Smooth muscle cell (in vitro differentiated cells): Measurements from ENCODE around the gene DGCR8. TPM values are rescaled to one million over a fixed set of nuclear protein-coding genes. Genes with fewer than 3 reads are reported as not detected.

Experiments used
- DNase-seq: peaks from one replicate; lab custom pipeline; 2025; ENCODE audit not compliant: unreplicated experiment; lab: John Stamatoyannopoulos, UW
- H2AFZ ChIP-seq: fragments of 200-600 bp; sonication (generic); 2 replicates; pipeline ENCODE4 v1.6.0; 2016; ENCODE audit warnings: antibody characterized with exemption, low read depth, mild to moderate bottlenecking
- H3F3A ChIP-seq: fragments of 200-600 bp; sonication (generic); 2 replicates; pipeline ENCODE4 v1.6.0; 2017; ENCODE audit warnings: antibody characterized with exemption, low read depth
- H3K27ac ChIP-seq: fragments of 200-600 bp; sonication (generic); 2 replicates; pipeline ENCODE4 v1.5.1; 2016; ENCODE audit warnings: low read depth, mild to moderate bottlenecking
- H3K27me3 ChIP-seq: fragments of 200-600 bp; sonication (generic); 2 replicates; pipeline ENCODE4 v1.6.1; 2016; ENCODE audit warnings: low read depth, mild to moderate bottlenecking
- H3K36me3 ChIP-seq: fragments of 200-600 bp; sonication (generic); 2 replicates; pipeline ENCODE4 v1.5.1; 2016; ENCODE audit warnings: low read depth
- H3K4me1 ChIP-seq: fragments of 200-600 bp; sonication (generic); 2 replicates; pipeline ENCODE4 v1.5.1; 2016; ENCODE audit warnings: low read depth
- H3K4me2 ChIP-seq: fragments of 200-600 bp; sonication (generic); 2 replicates; pipeline ENCODE4 v1.6.0; 2016; ENCODE audit warnings: mild to moderate bottlenecking
- H3K4me3 ChIP-seq: fragments of 200-600 bp; sonication (generic); 2 replicates; pipeline ENCODE4 v1.5.1; 2016; ENCODE audit warnings: mild to moderate bottlenecking
- H3K79me2 ChIP-seq: fragments of 200-600 bp; sonication (generic); 2 replicates; pipeline ENCODE4 v1.6.0; 2016; ENCODE audit warnings: low read depth, mild to moderate bottlenecking
- H3K9ac ChIP-seq: fragments of 200-600 bp; sonication (generic); 2 replicates; pipeline ENCODE4 v1.6.0; 2016; ENCODE audit warnings: low read depth
- H3K9me3 ChIP-seq: fragments of 200-600 bp; sonication (generic); replicated peaks from 2 replicates; pipeline ENCODE4 v1.5.1; 2016; ENCODE audit warnings: low read depth
- H4K20me1 ChIP-seq: fragments of 200-600 bp; sonication (generic); 2 replicates; pipeline ENCODE4 v1.6.0; 2016; ENCODE audit warnings: low read depth
- WGBS: methylation state at CpG from one replicate; pipeline ENCODE4 v1.1.7; 2016; ENCODE audit warnings: low lambda C conversion rate; 5-methylcytosine and 5-hydroxymethylcytosine counted together
- polyA plus RNA-seq: library from polyadenylated mRNA; unstranded; fragments of >200 nt; fragmentation: Nextera tagmentation; extraction: Ambion mirVana; gene quantifications from 2 replicates; pipeline ENCODE4 v1.2.1, GENCODE V29; 2016
- total RNA-seq: library from RNA; depleted of rRNA; stranded (reverse); fragments of >200 nt; gene quantifications from 2 replicates; pipeline ENCODE4 v1.2.3, GENCODE V29; 2014
- TF ChIP-seq, protein P1 (sequence below): fragments of 200-600 bp; sonication (generic); IDR thresholded peaks from 2 replicates; pipeline ENCODE4 v1.5.1; 2017; ENCODE audit warnings: borderline replicate concordance, mild to moderate bottlenecking, antibody characterized with exemption; ENCODE audit not compliant: insufficient read depth, poor library complexity, severe bottlenecking

Gene DGCR8
- total and polyA plus RNA-seq, 2 experiments from 2014 or later, result 6.5 to 9.7 TPM

DNA sequence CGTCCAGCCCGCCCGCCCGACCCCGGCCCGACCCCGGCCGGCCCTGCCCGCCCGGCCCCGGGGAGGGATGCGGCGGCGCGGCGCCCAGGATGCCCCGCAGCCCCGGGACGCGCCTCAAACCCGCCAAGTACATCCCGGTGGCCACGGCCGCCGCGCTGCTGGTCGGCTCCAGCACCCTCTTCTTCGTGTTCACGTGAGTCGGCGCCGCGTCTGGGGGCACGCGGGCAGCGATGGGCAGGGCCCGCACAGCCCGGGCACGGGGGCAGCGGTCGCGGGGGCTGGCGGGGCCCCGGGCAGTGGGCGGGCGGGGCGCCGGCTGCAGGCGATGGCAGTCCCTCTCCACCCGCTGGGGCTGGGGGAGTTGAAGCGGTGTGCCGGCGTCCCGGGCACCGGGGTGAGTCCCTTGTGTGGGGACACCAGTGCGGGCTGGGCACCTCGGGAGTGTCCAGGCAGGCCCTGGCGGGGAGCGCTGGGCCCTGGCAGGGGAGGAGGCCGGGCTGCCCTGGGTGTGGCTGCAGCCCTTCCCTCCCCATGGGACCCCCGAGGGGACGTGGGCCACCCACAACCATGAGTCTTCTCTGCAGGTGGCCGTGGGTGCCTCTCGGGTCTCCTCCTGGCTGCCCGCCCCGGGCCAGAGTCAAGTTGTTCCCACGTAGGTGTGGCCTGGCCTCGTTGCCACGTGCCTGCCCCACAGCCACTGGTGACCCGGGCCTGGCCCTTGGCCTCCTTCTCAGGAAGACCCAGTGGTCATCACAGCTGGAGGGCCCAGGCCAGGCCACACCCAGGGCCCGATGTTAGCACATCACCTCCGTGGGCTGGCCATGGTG, 52.0 kb downstream of the DGCR8 start:
- Histone ChIP-seq H3K4me3 (peak overlapping the region; percentile 73), H3K79me2 (peaks cover 51% of the 10 kb centered on the region), H3K27ac (no peak overlapping the region), H2AFZ (no peak overlapping the region), H3K27me3 (no peaks in the 10 kb centered on the region), H3K4me1 (peaks cover 7% of the 10 kb centered on the region), H4K20me1 (peaks cover 50% of the 10 kb centered on the region), H3K4me2 (peak overlapping the region; percentile 97), H3K9me3 (no peaks in the 10 kb centered on the region), H3F3A (peaks cover 16% of the 10 kb centered on the region), H3K36me3 (no peaks in the 10 kb centered on the region), H3K9ac (peak overlapping the region; percentile 43)
- 4% methylated on average over 45 of the region's 72 CpGs for WGBS
- no peak for DNase-seq
- TF ChIP-seq, protein P1, sequence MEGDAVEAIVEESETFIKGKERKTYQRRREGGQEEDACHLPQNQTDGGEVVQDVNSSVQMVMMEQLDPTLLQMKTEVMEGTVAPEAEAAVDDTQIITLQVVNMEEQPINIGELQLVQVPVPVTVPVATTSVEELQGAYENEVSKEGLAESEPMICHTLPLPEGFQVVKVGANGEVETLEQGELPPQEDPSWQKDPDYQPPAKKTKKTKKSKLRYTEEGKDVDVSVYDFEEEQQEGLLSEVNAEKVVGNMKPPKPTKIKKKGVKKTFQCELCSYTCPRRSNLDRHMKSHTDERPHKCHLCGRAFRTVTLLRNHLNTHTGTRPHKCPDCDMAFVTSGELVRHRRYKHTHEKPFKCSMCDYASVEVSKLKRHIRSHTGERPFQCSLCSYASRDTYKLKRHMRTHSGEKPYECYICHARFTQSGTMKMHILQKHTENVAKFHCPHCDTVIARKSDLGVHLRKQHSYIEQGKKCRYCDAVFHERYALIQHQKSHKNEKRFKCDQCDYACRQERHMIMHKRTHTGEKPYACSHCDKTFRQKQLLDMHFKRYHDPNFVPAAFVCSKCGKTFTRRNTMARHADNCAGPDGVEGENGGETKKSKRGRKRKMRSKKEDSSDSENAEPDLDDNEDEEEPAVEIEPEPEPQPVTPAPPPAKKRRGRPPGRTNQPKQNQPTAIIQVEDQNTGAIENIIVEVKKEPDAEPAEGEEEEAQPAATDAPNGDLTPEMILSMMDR, result no peak

DNA sequence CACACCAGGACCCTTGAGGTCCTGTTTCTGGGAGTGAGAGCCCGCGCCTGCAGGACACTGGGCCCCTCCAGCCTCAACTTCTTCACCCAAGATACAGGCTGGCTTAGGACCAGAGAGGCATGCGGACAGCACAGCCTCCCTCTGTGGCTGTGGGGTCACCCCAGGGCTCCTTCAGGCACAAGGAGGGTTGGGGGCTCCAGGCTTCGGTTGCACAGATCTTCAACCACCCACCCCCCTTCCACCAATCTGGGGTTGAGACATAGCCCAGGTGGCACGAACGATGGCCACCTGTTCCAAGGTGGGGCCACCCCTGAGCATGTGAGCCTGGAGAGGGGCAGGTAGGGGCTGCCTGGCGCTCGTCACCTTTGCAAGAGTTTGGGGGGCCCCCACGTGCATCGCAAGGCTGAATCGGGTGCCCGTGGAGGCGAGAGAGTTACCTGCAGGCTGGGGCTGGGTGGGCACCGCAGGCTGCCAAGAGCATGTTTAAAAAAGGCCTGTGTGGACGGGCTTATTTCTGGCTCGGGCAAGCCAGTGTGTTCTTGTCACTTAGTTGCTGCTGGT, 52.7 kb downstream of the DGCR8 start:
- Histone ChIP-seq H3F3A (peaks cover 16% of the 10 kb centered on the region), H3K27ac (no peak overlapping the region), H4K20me1 (peaks cover 57% of the 10 kb centered on the region), H3K4me1 (peaks cover 7% of the 10 kb centered on the region), H3K4me2 (peak overlapping the region; percentile 97), H3K4me3 (peak overlapping the region; percentile 73), H3K27me3 (no peaks in the 10 kb centered on the region), H2AFZ (no peak overlapping the region), H3K79me2 (peaks cover 56% of the 10 kb centered on the region), H3K36me3 (no peaks in the 10 kb centered on the region), H3K9me3 (no peaks in the 10 kb centered on the region), H3K9ac (peak overlapping the region; percentile 43)
- no peak for DNase-seq
- TF ChIP-seq, protein P1, result no peak
- 89% methylated on average over 16 of the region's 16 CpGs for whole genome bisulfite sequencing

DNA sequence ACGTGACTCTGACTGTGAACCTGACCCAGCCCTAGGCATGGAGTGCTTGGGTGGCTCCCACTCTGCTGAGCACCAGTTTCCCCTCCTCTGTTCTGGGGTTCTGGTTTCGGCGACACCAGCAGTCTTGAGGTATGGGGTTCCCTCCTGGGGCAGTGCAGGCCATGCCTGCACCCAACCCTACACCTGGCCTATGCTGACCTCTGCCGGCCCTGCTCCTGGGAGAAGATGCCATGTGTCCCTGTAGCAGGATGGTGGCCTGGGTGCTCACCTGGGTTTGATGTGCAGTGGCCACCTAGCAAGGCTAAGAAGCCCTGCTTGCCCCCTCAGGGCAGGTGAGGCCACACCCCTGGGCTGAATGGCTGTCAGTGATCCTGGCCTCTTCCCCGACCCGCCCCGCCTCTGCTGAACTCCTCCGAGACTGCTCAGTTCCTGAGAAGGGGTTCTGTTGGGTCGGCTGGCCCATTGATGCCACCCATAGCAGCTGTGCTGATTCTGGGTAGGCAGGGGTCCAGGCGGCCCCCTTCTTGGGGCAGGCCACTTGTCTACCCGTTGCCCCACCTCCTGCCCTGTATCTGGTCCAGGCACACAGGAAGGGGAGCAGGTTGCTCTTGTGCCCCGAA, 54.0 kb downstream of the DGCR8 start:
- 88% methylated on average over 9 of the region's 12 CpGs for whole genome bisulfite sequencing
- DNase-seq, result no peak
- Histone ChIP-seq H2AFZ (no peak overlapping the region), H3K9ac (no peak overlapping the region), H4K20me1 (peaks cover 70% of the 10 kb centered on the region), H3K4me2 (no peak overlapping the region), H3K36me3 (no peaks in the 10 kb centered on the region), H3K27ac (no peak overlapping the region), H3K27me3 (no peaks in the 10 kb centered on the region), H3K4me1 (peaks cover 7% of the 10 kb centered on the region), H3K9me3 (no peaks in the 10 kb centered on the region), H3K4me3 (no peak overlapping the region), H3K79me2 (peaks cover 58% of the 10 kb centered on the region), H3F3A (peaks cover 9% of the 10 kb centered on the region)
- TF ChIP-seq, protein P1, result no peak
